NT2/D1 (cell line): ENCODE data around the gene MFGE8.

ENCODE experiments used
- YY1 ChIP-seq: IDR thresholded peaks from 2 replicates; pipeline ENCODE4 v1.6.1; 2011; ENCODE audit not compliant: insufficient read length, insufficient read depth
- ZNF274 ChIP-seq: IDR thresholded peaks from 2 replicates; pipeline ENCODE4 v1.6.1; 2011; ENCODE audit warnings: mild to moderate bottlenecking, low read depth, low read length

DNA sequence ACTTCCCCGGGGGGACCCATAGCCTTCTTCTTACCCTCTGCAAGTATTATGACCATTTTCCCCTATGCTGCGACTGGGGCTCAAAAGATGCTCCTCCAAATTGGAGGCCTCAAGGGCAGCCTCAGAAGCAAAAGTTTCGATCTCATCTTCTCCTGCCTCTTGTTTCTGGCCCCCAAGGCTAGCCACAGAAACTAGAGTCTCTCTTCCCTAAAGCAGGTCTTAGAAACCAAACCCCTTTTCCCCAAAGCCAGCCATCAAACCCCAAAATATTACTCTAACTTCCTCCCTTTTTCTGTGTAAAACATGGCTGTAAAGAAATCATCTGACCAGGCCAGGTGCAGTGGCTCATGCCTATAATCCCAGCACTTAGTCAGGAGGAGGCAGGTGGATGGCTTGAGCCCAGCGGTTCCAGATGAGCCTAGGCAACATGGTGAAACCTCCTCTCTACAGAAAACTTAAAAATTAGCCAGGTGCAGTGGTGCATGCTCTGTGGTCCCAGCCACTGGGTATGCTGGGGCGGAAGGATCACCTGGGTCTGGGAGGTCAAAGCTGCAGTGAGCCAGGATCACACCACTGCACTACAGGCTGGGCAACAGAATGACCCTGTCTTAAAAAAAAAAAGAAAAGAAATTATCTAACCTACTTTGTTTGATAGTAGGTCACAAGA, 36.7 kb upstream of the MFGE8 start:
- TF ChIP-seq ZNF274 (no peak), YY1 (no peak)
